HFFc6 (cell line): ENCODE measurements around the gene SLC44A3. TPM values are rescaled to one million over a fixed set of nuclear protein-coding genes. Genes with fewer than 3 reads are reported as not detected.

Source experiments
- DNase-seq: peaks from one replicate; pipeline ENCODE4 v3.0.0-alpha.2; 2018
- H3K27ac Mint-ChIP-seq: 2 replicates; pipeline ENCODE4 v1.8.0; 2020; ENCODE audit warnings: mild to moderate bottlenecking, mixed read lengths
- H3K27me3 Mint-ChIP-seq: 2 replicates; pipeline ENCODE4 v1.8.0; 2021; ENCODE audit warnings: mild to moderate bottlenecking, moderate library complexity, mixed read lengths; ENCODE audit not compliant: insufficient read depth
- H3K36me3 Mint-ChIP-seq: 2 replicates; pipeline ENCODE4 v1.8.0; 2021; ENCODE audit warnings: low read depth, mixed read lengths
- H3K4me1 Mint-ChIP-seq: 2 replicates; pipeline ENCODE4 v1.8.0; 2020; ENCODE audit warnings: low read depth, mixed read lengths
- H3K4me3 Mint-ChIP-seq: 2 replicates; pipeline ENCODE4 v1.8.0; 2020; ENCODE audit warnings: mild to moderate bottlenecking, moderate library complexity, mixed read lengths
- H3K9me3 Mint-ChIP-seq: 2 replicates; pipeline ENCODE4 v1.8.0; 2020; ENCODE audit warnings: mild to moderate bottlenecking, mixed read lengths
- total RNA-seq, 6 experiments: library from RNA; stranded (reverse); fragmentation: NEBNext Ultra II Directional; extraction: Animal tissue kit (Norgen Biotek cat#: 25700); gene quantifications; 2 replicates in 1 of 6; 3 replicates in 5 of 6; pipeline ENCODE4 v1.2.3, GENCODE V29; 2021
- TF ChIP-seq, protein P1 (sequence below): fragments of 200-600 bp; sonication (generic); IDR thresholded peaks from 2 replicates; pipeline ENCODE4 v1.5.0; 2021; ENCODE audit warnings: antibody characterized with exemption, mild to moderate bottlenecking

The SLC44A3 gene
- total RNA-seq, 6 experiments from 2014 or later, result 0.62 to 1.8 (median 0.73) TPM

GRCh38 chr1:94806441-94806871, 13.7 kb upstream of the SLC44A3 start:
- Mint-ChIP-seq H3K27ac (0 out of 2 replicates have a peak overlapping the region, but pooled peaks have one; percentile 14), H3K27me3 (0 out of 2 replicates have a peak, but pooled peaks cover 3% of the 10 kb centered on the region), H3K9me3 (no peaks in the 10 kb centered on the region), H3K4me1 (peaks cover 41% of the 10 kb centered on the region), H3K36me3 (no peaks in the 10 kb centered on the region), H3K4me3 (peak overlapping the region; percentile 85)
- TF ChIP-seq, protein P1, sequence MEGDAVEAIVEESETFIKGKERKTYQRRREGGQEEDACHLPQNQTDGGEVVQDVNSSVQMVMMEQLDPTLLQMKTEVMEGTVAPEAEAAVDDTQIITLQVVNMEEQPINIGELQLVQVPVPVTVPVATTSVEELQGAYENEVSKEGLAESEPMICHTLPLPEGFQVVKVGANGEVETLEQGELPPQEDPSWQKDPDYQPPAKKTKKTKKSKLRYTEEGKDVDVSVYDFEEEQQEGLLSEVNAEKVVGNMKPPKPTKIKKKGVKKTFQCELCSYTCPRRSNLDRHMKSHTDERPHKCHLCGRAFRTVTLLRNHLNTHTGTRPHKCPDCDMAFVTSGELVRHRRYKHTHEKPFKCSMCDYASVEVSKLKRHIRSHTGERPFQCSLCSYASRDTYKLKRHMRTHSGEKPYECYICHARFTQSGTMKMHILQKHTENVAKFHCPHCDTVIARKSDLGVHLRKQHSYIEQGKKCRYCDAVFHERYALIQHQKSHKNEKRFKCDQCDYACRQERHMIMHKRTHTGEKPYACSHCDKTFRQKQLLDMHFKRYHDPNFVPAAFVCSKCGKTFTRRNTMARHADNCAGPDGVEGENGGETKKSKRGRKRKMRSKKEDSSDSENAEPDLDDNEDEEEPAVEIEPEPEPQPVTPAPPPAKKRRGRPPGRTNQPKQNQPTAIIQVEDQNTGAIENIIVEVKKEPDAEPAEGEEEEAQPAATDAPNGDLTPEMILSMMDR, result no peak
- DNase-seq, result no peak

DNA sequence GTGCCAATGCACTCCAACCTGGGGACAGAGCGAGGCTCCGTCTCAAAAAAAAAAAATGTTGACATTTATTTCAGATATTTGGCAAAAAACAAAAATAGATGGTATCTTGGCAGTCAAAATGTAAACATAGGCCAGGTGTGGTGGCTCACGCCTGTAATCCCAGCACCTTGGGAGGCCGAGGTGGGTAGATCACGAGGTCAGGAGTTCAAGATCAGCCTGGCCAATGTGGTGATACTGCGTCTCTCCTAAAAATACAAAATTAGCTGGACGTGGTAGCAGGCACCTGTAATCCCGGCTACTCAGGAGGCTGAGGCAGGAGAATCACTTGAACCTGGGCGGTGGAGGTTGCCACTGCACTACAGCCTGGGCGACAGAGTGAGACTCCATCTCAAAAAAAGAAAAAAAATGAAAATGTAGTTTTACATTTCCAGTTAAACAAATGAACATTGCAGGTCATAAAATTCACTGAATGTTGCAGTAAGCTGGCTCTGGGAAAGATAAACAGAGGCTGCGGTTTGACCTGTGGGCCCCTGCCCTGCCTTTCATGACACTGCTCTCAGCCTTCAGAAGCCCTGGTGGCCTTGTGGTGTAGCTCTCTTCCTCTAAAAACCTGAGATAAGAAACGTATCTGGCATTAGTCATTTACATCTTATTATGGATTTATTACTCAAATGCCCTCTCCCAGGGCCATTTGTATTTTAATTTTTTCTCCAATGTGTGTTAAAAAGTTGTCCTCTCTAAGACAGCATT, 12.2 kb upstream of the SLC44A3 start:
- peaks cover 27% of the 10 kb centered on the region for H3K4me1 Mint-ChIP-seq
- TF ChIP-seq, protein P1, result no peak
- no peak for DNase-seq
- H3K4me3 Mint-ChIP-seq, result no peak overlapping the region
- no peak overlapping the region for H3K27ac Mint-ChIP-seq
- H3K27me3 Mint-ChIP-seq, result peaks cover 13% of the 10 kb centered on the region; the same call in 1 of the 2 replicates
- H3K9me3 Mint-ChIP-seq, result no peaks in the 10 kb centered on the region; the same call in 1 of the 2 replicates
- H3K36me3 Mint-ChIP-seq, result no peaks in the 10 kb centered on the region

- DNase-seq, result no peak
- Mint-ChIP-seq H3K4me3 (no peak overlapping the region), H3K4me1 (peaks cover 21% of the 10 kb centered on the region), H3K27me3 (peaks cover 13% of the 10 kb centered on the region), H3K9me3 (no peaks in the 10 kb centered on the region; the same call in 1 of the 2 replicates), H3K27ac (no peak overlapping the region), H3K36me3 (no peaks in the 10 kb centered on the region)
- TF ChIP-seq, protein P1, result no peak
Observed at GRCh38 chr1:94808669-94809068, 11.5 kb upstream of the SLC44A3 start.

DNA sequence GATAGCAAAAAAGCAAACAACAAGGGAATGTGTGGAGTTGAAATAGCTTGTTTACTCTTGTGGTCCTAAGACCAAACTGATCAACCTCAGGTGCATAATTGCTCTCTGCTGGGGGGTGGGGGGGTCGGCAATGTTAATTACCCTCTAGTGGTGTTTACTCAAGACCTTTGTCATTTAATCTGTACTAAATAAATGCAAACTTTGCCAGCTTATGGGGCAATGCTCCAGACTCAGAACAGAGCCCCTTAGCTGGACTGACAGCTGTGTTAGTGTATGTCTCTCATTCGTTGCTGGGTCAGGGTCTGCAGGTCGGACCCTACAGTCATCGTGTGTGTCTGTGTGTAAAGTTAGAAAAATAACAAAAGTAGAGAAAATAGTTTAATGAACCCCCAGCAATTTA, 7.2 kb upstream of the SLC44A3 start:
- no peaks in the 10 kb centered on the region; the same call in 1 of the 2 replicates for H3K9me3 Mint-ChIP-seq
- H3K36me3 Mint-ChIP-seq, result no peaks in the 10 kb centered on the region
- TF ChIP-seq, protein P1, result no peak
- DNase-seq, result no peak
- peaks cover 15% of the 10 kb centered on the region for H3K27me3 Mint-ChIP-seq
- H3K4me1 Mint-ChIP-seq, result no peaks in the 10 kb centered on the region
- H3K27ac Mint-ChIP-seq, result no peak overlapping the region
- no peak overlapping the region for H3K4me3 Mint-ChIP-seq

GRCh38 chr1:94816030-94816429, 4.1 kb upstream of the SLC44A3 start:
- TF ChIP-seq, protein P1, result no peak
- Mint-ChIP-seq H3K36me3 (no peaks in the 10 kb centered on the region), H3K9me3 (no peaks in the 10 kb centered on the region; the same call in 1 of the 2 replicates), H3K4me3 (no peak overlapping the region), H3K27ac (no peak overlapping the region), H3K4me1 (peaks cover 4% of the 10 kb centered on the region; the same call in 1 of the 2 replicates), H3K27me3 (peaks cover 14% of the 10 kb centered on the region)
- no peak for DNase-seq
